Measurements from ENCODE around the gene CNKSR1.
A peak's percentile ranks its signal among the peaks of the same experiment; 100 is the strongest.

The CNKSR1 gene

DNA sequence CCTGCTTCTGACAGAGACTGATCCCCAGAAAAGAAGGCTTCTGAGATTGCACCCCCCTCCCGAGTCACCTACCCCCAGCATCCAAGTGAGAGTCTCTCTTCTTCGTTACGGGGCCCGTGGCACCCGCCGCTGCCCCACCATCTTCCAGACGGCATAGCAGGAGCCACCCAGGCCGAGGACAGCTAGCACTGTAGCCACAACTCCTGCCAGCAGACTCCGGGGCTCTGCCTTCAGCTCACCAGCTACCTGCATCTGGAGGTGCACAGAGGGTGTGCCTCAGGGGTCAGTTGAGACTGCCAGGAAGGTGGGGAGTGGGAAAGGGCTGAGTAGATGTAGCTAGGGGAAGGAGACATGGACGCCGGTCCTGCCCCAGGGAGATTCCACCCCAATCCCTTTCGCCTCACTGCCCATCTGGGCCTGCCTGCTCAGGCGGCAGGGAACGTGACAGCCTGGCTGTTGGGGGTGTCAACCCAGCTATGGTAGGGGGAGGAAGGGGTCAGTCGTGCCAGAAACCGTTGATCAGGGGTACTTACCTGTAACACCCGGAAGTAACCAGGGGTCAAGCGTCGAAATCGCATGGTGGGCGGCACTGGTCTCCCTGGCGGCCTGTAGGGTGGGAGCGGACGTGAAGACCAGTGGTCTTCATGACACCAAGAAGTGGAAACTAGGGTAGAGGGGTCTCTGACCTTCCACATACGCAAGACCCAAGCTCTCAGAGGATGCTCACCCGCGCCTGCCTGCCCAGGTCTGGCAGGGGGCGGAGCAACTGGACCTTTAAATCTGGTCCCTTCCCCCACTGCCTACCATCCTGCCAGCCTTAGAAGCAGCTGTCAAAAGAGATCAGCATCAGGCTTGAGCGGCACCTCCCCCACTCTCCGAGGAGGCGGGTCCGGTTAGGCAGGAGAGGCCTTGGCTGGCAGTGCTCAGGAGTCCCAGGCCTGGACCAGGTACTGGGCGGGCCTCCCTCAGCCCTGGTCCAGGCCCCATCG is 5.9 kb upstream of the CNKSR1 start, which contains the start of gene ZNF593OS:
ZNF593OS (minus strand) TSS at position 749 of the 989 bp plus-strand sequence; CDS start at position 578, 171 bp downstream.
- Histone ChIP-seq H3K36me3 (ENCODE audit: control insufficient read depth, insufficient read depth, low read length) (no peaks in the 10 kb centered on the region), H3K4me3 (ENCODE audit: low read depth, low read length) (peak within 1 kb of the TSS; percentile 75), H3K9me3 (ENCODE audit: control insufficient read depth, insufficient read depth, low read length) (no peaks in the 10 kb centered on the region), H3K9ac (ENCODE audit: low read depth, low read length) (no peak within 1 kb of the TSS), H3K27me3 (ENCODE audit: control insufficient read depth, insufficient read depth, low read length) (peaks cover 21% of the 10 kb centered on the region), H3K4me1 (ENCODE audit: control insufficient read depth, insufficient read depth, low read length) (peaks cover 8% of the 10 kb centered on the region)

DNA sequence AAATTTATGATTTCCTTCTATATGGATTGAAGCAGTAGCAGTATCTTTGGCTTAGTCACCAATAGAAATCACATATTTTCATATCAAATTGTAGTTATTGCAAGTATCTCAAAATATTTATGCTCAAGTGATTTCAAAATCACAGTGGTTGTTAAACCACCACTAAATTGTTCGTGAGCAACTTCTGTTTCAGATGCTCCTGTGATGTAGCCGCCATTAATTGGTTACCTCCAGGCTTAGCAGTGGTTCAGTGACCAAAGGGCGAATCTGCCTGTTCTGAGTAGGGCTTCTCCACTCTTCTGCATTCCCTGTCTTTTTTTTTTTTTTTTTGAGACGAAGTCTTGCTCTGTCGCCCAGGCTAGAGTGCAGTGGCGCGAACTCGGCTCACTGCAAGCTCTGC is 1.9 kb upstream of the CNKSR1 start:
- Histone ChIP-seq H3K27me3 (ENCODE audit: control insufficient read depth, insufficient read depth, low read length) (no peaks in the 10 kb centered on the region), H3K36me3 (ENCODE audit: control insufficient read depth, insufficient read depth, low read length) (no peaks in the 10 kb centered on the region), H3K4me3 (ENCODE audit: low read depth, low read length) (no peak overlapping the region), H3K4me1 (ENCODE audit: control insufficient read depth, insufficient read depth, low read length) (peaks cover 2% of the 10 kb centered on the region), H3K9me3 (ENCODE audit: control insufficient read depth, insufficient read depth, low read length) (no peaks in the 10 kb centered on the region), H3K9ac (ENCODE audit: low read depth, low read length) (no peak overlapping the region)

GRCh38 chr1:26180010-26180506 is 2.8 kb downstream of the CNKSR1 start:
- Histone ChIP-seq H3K27me3 (ENCODE audit: control insufficient read depth, insufficient read depth, low read length) (no peaks in the 10 kb centered on the region), H3K4me3 (ENCODE audit: low read depth, low read length) (no peak overlapping the region), H3K9me3 (ENCODE audit: control insufficient read depth, insufficient read depth, low read length) (no peaks in the 10 kb centered on the region), H3K9ac (ENCODE audit: low read depth, low read length) (no peak overlapping the region), H3K4me1 (ENCODE audit: control insufficient read depth, insufficient read depth, low read length) (peaks cover 2% of the 10 kb centered on the region), H3K36me3 (ENCODE audit: control insufficient read depth, insufficient read depth, low read length) (peaks cover 7% of the 10 kb centered on the region)

DNA sequence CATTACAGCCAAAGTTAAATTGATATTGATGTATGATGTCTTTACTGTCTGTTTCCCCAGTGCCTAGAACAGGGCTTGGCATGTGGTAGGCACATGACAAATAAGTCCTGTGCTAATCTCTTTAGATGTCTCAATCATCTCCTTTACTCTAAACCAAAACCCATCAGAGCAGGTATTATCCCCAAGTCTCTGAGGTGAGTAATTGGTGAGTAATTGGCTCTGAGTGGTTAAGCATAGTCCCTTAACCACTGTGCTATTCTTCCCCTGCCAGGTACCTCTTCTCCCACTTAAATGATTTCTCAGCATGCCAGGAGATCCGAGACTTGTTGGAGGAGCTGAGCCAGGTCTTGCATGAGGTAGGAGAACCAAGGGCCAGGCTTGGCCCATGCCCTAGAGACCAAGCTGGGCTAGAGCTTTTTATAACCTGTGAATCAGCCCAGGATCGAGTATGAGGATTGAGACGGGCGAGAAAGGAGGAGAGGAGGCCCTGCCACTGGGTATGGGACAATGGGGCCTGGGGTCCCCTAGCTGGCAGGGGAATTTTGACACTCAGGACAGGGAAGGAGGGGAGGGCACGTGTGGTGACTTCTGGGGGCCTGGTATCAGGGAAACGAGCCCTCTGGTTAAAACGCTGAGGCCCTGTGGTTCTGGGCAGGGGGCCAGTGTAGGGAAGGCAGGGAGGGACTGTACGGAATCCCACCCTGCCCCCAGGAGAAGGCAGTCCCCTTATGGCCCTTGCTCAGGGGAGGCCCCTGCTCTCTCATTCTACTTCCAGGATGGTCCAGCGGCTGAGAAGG is 4.5 kb downstream of the CNKSR1 start:
- Histone ChIP-seq H3K9ac (ENCODE audit: low read depth, low read length) (peak overlapping the region; percentile 12), H3K36me3 (ENCODE audit: control insufficient read depth, insufficient read depth, low read length) (peaks cover 7% of the 10 kb centered on the region), H3K4me1 (ENCODE audit: control insufficient read depth, insufficient read depth, low read length) (peaks cover 2% of the 10 kb centered on the region), H3K27me3 (ENCODE audit: control insufficient read depth, insufficient read depth, low read length) (no peaks in the 10 kb centered on the region), H3K4me3 (ENCODE audit: low read depth, low read length) (no peak overlapping the region), H3K9me3 (ENCODE audit: control insufficient read depth, insufficient read depth, low read length) (no peaks in the 10 kb centered on the region)

DNA sequence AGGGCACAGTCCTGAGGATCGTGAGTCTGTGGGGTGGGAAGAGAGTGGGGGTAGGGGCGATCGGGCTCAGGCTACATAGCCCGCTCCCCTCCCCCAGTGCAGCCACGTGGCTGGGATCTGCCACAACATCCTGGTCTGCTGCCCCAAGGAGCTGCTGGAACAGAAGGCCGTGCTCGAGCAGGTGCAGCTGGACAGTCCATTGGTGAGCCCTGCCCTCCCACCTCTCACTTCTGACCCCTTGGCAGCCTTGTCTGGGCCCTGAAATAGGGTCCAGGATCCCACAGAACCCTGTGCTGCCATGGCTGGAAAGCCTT is 5.0 kb downstream of the CNKSR1 start:
- peaks cover 7% of the 10 kb centered on the region for H3K36me3 ChIP-seq (ENCODE audit: control insufficient read depth, insufficient read depth, low read length)
- H3K9me3 ChIP-seq (ENCODE audit: control insufficient read depth, insufficient read depth, low read length) = no peaks in the 10 kb centered on the region
- no peaks in the 10 kb centered on the region for H3K27me3 ChIP-seq (ENCODE audit: control insufficient read depth, insufficient read depth, low read length)
- no peak overlapping the region for H3K4me3 ChIP-seq (ENCODE audit: low read depth, low read length)
- no peaks in the 10 kb centered on the region for H3K4me1 ChIP-seq (ENCODE audit: control insufficient read depth, insufficient read depth, low read length)
- H3K9ac ChIP-seq (ENCODE audit: low read depth, low read length) = peak overlapping the region; percentile 12

DNA sequence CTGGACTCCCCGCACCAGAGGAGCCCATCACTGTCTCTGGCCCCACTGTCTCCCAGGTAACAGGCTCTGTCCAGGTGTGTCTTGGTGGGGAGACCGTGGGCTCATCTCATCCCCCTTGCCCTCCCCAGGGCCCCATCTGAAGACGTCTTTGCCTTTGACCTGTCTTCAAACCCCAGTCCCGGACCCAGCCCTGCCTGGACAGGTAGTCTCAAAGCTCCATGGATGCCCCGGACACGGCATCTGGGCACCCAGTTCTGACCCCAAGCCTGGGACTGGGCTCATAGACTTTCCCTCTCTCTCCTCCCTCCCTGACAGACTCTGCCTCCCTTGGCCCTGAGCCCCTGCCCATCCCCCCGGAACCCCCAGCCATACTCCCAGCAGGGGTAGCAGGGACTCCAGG is 6.8 kb downstream of the CNKSR1 start:
- Histone ChIP-seq H3K9ac (ENCODE audit: low read depth, low read length) (no peak overlapping the region), H3K36me3 (ENCODE audit: control insufficient read depth, insufficient read depth, low read length) (peaks cover 13% of the 10 kb centered on the region), H3K4me3 (ENCODE audit: low read depth, low read length) (no peak overlapping the region), H3K9me3 (ENCODE audit: control insufficient read depth, insufficient read depth, low read length) (no peaks in the 10 kb centered on the region), H3K27me3 (ENCODE audit: control insufficient read depth, insufficient read depth, low read length) (no peaks in the 10 kb centered on the region), H3K4me1 (ENCODE audit: control insufficient read depth, insufficient read depth, low read length) (no peaks in the 10 kb centered on the region)

DNA sequence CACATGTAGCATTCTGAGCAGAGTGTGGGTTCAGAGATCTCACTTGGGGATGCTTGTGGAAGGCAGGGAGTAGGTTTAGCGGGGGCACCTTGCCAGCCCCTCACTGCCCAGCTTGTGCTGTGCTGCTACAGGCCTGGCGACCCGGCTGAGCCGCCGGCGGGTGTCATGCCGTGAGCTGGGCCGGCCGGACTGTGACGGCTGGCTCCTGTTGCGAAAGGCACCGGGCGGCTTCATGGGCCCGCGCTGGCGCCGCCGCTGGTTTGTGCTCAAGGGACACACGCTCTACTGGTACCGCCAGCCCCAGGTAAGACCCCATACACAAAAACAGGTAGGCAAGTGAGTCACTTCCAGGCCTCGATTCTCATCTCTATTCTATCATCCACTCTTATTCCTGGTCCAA is 7.6 kb downstream of the CNKSR1 start:
- peaks cover under 1% of the 10 kb centered on the region for H3K4me1 ChIP-seq (ENCODE audit: control insufficient read depth, insufficient read depth, low read length)
- H3K4me3 ChIP-seq (ENCODE audit: low read depth, low read length) = no peak overlapping the region
- H3K36me3 ChIP-seq (ENCODE audit: control insufficient read depth, insufficient read depth, low read length) = peaks cover 16% of the 10 kb centered on the region
- H3K9me3 ChIP-seq (ENCODE audit: control insufficient read depth, insufficient read depth, low read length) = no peaks in the 10 kb centered on the region
- no peak overlapping the region for H3K9ac ChIP-seq (ENCODE audit: low read depth, low read length)
- H3K27me3 ChIP-seq (ENCODE audit: control insufficient read depth, insufficient read depth, low read length) = no peaks in the 10 kb centered on the region

GRCh38 chr1:26187882-26188281 is 10.6 kb downstream of the CNKSR1 start:
- H3K9me3 ChIP-seq (ENCODE audit: control insufficient read depth, insufficient read depth, low read length) = no peaks in the 10 kb centered on the region
- H3K27me3 ChIP-seq (ENCODE audit: control insufficient read depth, insufficient read depth, low read length) = no peaks in the 10 kb centered on the region
- H3K36me3 ChIP-seq (ENCODE audit: control insufficient read depth, insufficient read depth, low read length) = peaks cover 12% of the 10 kb centered on the region
- no peak overlapping the region for H3K9ac ChIP-seq (ENCODE audit: low read depth, low read length)
- peaks cover 4% of the 10 kb centered on the region for H3K4me1 ChIP-seq (ENCODE audit: control insufficient read depth, insufficient read depth, low read length)
- no peak overlapping the region for H3K4me3 ChIP-seq (ENCODE audit: low read depth, low read length)

DNA sequence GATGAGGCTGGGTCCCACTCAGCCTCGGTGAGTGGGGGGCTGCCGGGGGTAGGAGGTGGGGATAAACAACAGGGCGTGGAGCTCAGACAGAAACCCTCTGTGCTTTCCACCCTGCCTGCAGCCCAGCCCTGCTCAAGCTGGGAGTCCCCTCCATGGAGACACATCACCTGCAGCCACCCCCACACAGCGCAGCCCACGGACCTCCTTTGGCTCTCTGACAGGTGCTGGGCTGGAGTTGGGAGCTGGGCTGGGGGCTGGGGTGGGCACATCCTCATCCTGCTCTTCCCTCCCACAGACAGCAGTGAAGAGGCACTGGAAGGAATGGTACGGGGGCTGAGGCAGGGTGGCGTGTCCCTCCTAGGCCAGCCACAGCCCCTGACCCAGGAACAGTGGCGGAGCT is 11.2 kb downstream of the CNKSR1 start:
- H3K27me3 ChIP-seq (ENCODE audit: control insufficient read depth, insufficient read depth, low read length) = no peaks in the 10 kb centered on the region

DNA sequence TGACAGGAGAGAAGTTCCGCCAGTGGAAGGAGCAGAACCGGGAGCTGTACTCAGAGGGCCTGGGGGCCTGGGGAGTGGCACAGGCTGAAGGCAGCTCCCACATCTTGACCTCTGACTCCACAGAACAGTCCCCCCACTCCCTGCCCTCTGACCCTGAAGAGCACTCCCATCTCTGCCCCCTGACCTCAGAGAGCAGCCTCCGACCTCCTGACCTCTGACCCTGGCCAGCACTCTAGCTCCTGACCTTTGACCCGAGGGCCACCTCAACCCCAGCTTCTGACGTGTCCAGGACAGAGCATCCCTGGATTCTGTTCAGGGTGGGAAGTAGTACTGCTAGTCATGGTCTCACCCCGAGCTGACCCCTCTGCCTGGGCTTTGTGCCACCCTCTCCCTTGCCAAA is 12.0 kb downstream of the CNKSR1 start:
- no peak overlapping the region for H3K9ac ChIP-seq (ENCODE audit: low read depth, low read length)
- peaks cover 4% of the 10 kb centered on the region for H3K4me1 ChIP-seq (ENCODE audit: control insufficient read depth, insufficient read depth, low read length)
- no peaks in the 10 kb centered on the region for H3K27me3 ChIP-seq (ENCODE audit: control insufficient read depth, insufficient read depth, low read length)
- H3K36me3 ChIP-seq (ENCODE audit: control insufficient read depth, insufficient read depth, low read length) = peaks cover 12% of the 10 kb centered on the region
- H3K4me3 ChIP-seq (ENCODE audit: low read depth, low read length) = no peak overlapping the region
- no peaks in the 10 kb centered on the region for H3K9me3 ChIP-seq (ENCODE audit: control insufficient read depth, insufficient read depth, low read length)

More for the DNA sequence above, 11.2 kb downstream of the CNKSR1 start:
- H3K9ac ChIP-seq (ENCODE audit: low read depth, low read length) = no peak overlapping the region
- H3K36me3 ChIP-seq (ENCODE audit: control insufficient read depth, insufficient read depth, low read length) = peaks cover 12% of the 10 kb centered on the region
- no peak overlapping the region for H3K4me3 ChIP-seq (ENCODE audit: low read depth, low read length)
- H3K9me3 ChIP-seq (ENCODE audit: control insufficient read depth, insufficient read depth, low read length) = no peaks in the 10 kb centered on the region
- peaks cover 4% of the 10 kb centered on the region for H3K4me1 ChIP-seq (ENCODE audit: control insufficient read depth, insufficient read depth, low read length)

GRCh38 chr1:26189751-26190275 is 12.5 kb downstream of the CNKSR1 start:
- H3K9me3 ChIP-seq (ENCODE audit: control insufficient read depth, insufficient read depth, low read length) = no peaks in the 10 kb centered on the region
- H3K4me3 ChIP-seq (ENCODE audit: low read depth, low read length) = no peak overlapping the region
- H3K36me3 ChIP-seq (ENCODE audit: control insufficient read depth, insufficient read depth, low read length) = peaks cover 11% of the 10 kb centered on the region
- H3K4me1 ChIP-seq (ENCODE audit: control insufficient read depth, insufficient read depth, low read length) = peaks cover 4% of the 10 kb centered on the region
- H3K27me3 ChIP-seq (ENCODE audit: control insufficient read depth, insufficient read depth, low read length) = no peaks in the 10 kb centered on the region
- no peak overlapping the region for H3K9ac ChIP-seq (ENCODE audit: low read depth, low read length)
